DOHH2 (cell line): Measurements from ENCODE around the gene SUMF1.

ENCODE experiments used
- H3F3A ChIP-seq: fragments of 200-600 bp; sonication (generic), shearing (Covaris generic); 2 replicates; pipeline ENCODE4 v1.6.0; 2016; ENCODE audit warnings: antibody characterized with exemption, mild to moderate bottlenecking; ENCODE audit not compliant: control insufficient read depth, insufficient read depth
- H3K27ac ChIP-seq: fragments of 200-600 bp; sonication (generic); 2 replicates; pipeline ENCODE4 v1.5.1; 2014; ENCODE audit warnings: low read depth, mild to moderate bottlenecking, low read length, moderate library complexity
- H3K27me3 ChIP-seq: fragments of 200-600 bp; sonication (generic); 2 replicates; pipeline ENCODE4 v1.6.1; 2014; ENCODE audit warnings: mild to moderate bottlenecking, low read length, mixed read lengths; ENCODE audit not compliant: control insufficient read depth
- H3K36me3 ChIP-seq: fragments of 200-600 bp; sonication (generic); 2 replicates; pipeline ENCODE4 v1.6.1; 2014; ENCODE audit warnings: mild to moderate bottlenecking, low read length, moderate library complexity, mixed read lengths; ENCODE audit not compliant: control insufficient read depth
- H3K4me1 ChIP-seq: fragments of 200-600 bp; sonication (generic); 2 replicates; pipeline ENCODE4 v1.6.1; 2014; ENCODE audit warnings: mild to moderate bottlenecking, low read length, mixed read lengths; ENCODE audit not compliant: control insufficient read depth
- H3K4me2 ChIP-seq: fragments of 200-600 bp; sonication (generic); 2 replicates; pipeline ENCODE4 v1.6.0; 2014; ENCODE audit warnings: mild to moderate bottlenecking, low read length, moderate library complexity
- H3K4me3 ChIP-seq: fragments of 200-600 bp; sonication (generic); 2 replicates; pipeline ENCODE4 v1.5.1; 2014; ENCODE audit warnings: mild to moderate bottlenecking, low read length, mixed read lengths
- H3K79me2 ChIP-seq: fragments of 200-600 bp; sonication (generic); 2 replicates; pipeline ENCODE4 v1.6.1; 2014; ENCODE audit warnings: mild to moderate bottlenecking, low read length, mixed read lengths; ENCODE audit not compliant: control insufficient read depth
- H3K9me2 ChIP-seq: fragments of 200-600 bp; sonication (generic); replicated peaks from 2 replicates; pipeline ENCODE4 v1.6.1; 2014; ENCODE audit warnings: mild to moderate bottlenecking, low read length, mixed read lengths; ENCODE audit not compliant: control insufficient read depth
- H3K9me3 ChIP-seq: fragments of 200-600 bp; sonication (generic); 2 replicates; pipeline ENCODE4 v1.6.1; 2014; ENCODE audit warnings: antibody characterized with exemption, low read length, mixed read lengths; ENCODE audit not compliant: control insufficient read depth, insufficient read depth
- H4K20me1 ChIP-seq: fragments of 200-600 bp; sonication (generic); 2 replicates; pipeline ENCODE4 v1.6.0; 2014; ENCODE audit warnings: low read depth, mild to moderate bottlenecking, antibody characterized with exemption, low read length, moderate library complexity; ENCODE audit not compliant: control insufficient read depth, insufficient read depth
- EZH2phosphoT487 ChIP-seq: fragments of 200-600 bp; sonication (generic); IDR thresholded peaks from 2 replicates; pipeline ENCODE4 v1.6.1; 2017; ENCODE audit warnings: borderline replicate concordance, mild to moderate bottlenecking, antibody characterized with exemption, low read length, moderate library complexity, mixed read lengths
- TF ChIP-seq, protein P1 (sequence below): fragments of 200-600 bp; sonication (generic); IDR thresholded peaks from one replicate; pipeline ENCODE4 v1.5.1; 2014; ENCODE audit warnings: antibody characterized with exemption, mild to moderate bottlenecking, low read depth, low read length; ENCODE audit not compliant: poor library complexity, severe bottlenecking

The SUMF1 gene

GRCh38 chr3:4375911-4376310 lies 91.2 kb downstream of the SUMF1 start:
- Histone ChIP-seq H3K36me3 (0 out of 2 replicates have a peak, but pooled peaks cover 3% of the 10 kb centered on the region), H3K79me2 (no peaks in the 10 kb centered on the region), H3K4me3 (no peak overlapping the region), H3K9me2 (no peaks in the 10 kb centered on the region), H3F3A (no peaks in the 10 kb centered on the region), H3K27ac (no peak overlapping the region), H3K4me2 (no peak overlapping the region), H3K27me3 (no peaks in the 10 kb centered on the region), H3K9me3 (no peaks in the 10 kb centered on the region; the same call in 1 of the 2 replicates), H4K20me1 (no peaks in the 10 kb centered on the region), H3K4me1 (no peaks in the 10 kb centered on the region)
- TF ChIP-seq, protein P1, sequence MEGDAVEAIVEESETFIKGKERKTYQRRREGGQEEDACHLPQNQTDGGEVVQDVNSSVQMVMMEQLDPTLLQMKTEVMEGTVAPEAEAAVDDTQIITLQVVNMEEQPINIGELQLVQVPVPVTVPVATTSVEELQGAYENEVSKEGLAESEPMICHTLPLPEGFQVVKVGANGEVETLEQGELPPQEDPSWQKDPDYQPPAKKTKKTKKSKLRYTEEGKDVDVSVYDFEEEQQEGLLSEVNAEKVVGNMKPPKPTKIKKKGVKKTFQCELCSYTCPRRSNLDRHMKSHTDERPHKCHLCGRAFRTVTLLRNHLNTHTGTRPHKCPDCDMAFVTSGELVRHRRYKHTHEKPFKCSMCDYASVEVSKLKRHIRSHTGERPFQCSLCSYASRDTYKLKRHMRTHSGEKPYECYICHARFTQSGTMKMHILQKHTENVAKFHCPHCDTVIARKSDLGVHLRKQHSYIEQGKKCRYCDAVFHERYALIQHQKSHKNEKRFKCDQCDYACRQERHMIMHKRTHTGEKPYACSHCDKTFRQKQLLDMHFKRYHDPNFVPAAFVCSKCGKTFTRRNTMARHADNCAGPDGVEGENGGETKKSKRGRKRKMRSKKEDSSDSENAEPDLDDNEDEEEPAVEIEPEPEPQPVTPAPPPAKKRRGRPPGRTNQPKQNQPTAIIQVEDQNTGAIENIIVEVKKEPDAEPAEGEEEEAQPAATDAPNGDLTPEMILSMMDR: no peak
- no peak for TF ChIP-seq EZH2phosphoT487

DNA sequence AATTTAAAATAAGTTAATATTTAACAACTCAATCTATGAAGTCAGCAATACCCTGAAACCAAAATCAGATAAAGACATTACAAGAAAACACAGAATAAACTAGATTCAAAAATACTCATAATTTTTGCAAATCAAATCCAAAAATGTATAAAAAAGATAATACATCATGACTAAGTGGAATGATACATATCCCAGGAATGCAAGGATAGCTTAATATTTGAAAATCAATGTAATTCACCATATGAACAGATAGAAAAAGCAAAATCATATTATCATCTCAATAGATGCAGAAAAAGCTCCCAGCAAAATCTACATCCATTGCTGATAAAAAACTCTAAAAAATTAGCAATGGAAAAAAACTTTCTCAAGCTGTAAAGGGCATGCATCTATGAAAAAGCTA lies 93.4 kb downstream of the SUMF1 start:
- Histone ChIP-seq H3K9me2 (no peaks in the 10 kb centered on the region), H3K79me2 (no peaks in the 10 kb centered on the region), H3K4me3 (no peak overlapping the region), H4K20me1 (no peaks in the 10 kb centered on the region), H3F3A (no peaks in the 10 kb centered on the region), H3K9me3 (no peaks in the 10 kb centered on the region; the same call in 1 of the 2 replicates), H3K36me3 (0 out of 2 replicates have a peak, but pooled peaks cover 3% of the 10 kb centered on the region), H3K4me2 (no peak overlapping the region), H3K27me3 (no peaks in the 10 kb centered on the region), H3K4me1 (no peaks in the 10 kb centered on the region), H3K27ac (no peak overlapping the region)
- TF ChIP-seq, protein P1: no peak
- TF ChIP-seq EZH2phosphoT487: no peak

DNA sequence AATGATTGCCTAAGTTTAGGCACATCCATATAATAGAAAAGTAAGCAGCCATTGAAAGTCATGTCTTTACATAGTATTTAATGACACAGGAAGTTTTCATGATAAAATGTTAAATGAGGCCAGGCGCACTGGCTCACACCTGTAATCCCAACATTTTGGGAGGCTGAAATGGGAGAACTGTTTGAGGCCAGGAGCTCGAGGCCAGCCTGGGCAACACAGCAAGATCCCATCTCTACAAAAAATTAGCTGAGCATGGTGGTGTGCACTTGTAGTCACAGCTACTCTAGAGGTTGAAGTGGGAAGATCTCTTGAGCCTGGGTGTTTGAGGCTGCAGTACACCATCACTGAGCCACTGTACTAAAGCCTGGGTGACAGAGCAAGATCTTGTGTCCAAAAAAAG lies 104.5 kb downstream of the SUMF1 start:
- TF ChIP-seq, protein P1: no peak
- Histone ChIP-seq H3K4me1 (no peaks in the 10 kb centered on the region), H3K4me2 (no peak overlapping the region), H3K9me3 (no peaks in the 10 kb centered on the region), H3K9me2 (no peaks in the 10 kb centered on the region), H3K79me2 (no peaks in the 10 kb centered on the region), H3K27me3 (no peaks in the 10 kb centered on the region), H3K4me3 (no peak overlapping the region), H3K36me3 (no peaks in the 10 kb centered on the region), H3F3A (no peaks in the 10 kb centered on the region), H3K27ac (no peak overlapping the region), H4K20me1 (no peaks in the 10 kb centered on the region)

GRCh38 chr3:4360817-4361216 lies 106.3 kb downstream of the SUMF1 start:
- H3K4me1 ChIP-seq: no peaks in the 10 kb centered on the region
- H3K36me3 ChIP-seq: no peaks in the 10 kb centered on the region
- no peaks in the 10 kb centered on the region for H3K27me3 ChIP-seq
- TF ChIP-seq, protein P1: no peak
- TF ChIP-seq EZH2phosphoT487: no peak
- no peaks in the 10 kb centered on the region for H3F3A ChIP-seq
- H3K9me3 ChIP-seq: no peaks in the 10 kb centered on the region
- no peaks in the 10 kb centered on the region for H3K9me2 ChIP-seq
- H3K4me3 ChIP-seq: no peak overlapping the region
- H3K27ac ChIP-seq: no peak overlapping the region
- H3K79me2 ChIP-seq: no peaks in the 10 kb centered on the region
- no peaks in the 10 kb centered on the region for H4K20me1 ChIP-seq
- H3K4me2 ChIP-seq: no peak overlapping the region
